Neuron (in vitro differentiated cells): ENCODE measurements around the gene GPR6.

Experiments
- H2AFZ ChIP-seq: one replicate; pipeline ENCODE4 v1.6.1; 2013; ENCODE audit warnings: low read depth, mild to moderate bottlenecking, inconsistent platforms, low read length, moderate library complexity
- H3K27me3 ChIP-seq: one replicate; pipeline ENCODE4 v1.6.1; 2013; ENCODE audit warnings: low read length; ENCODE audit not compliant: insufficient read depth
- H3K36me3 ChIP-seq: one replicate; pipeline ENCODE4 v1.6.1; 2013; ENCODE audit warnings: low read length; ENCODE audit not compliant: insufficient read depth
- H3K4me1 ChIP-seq: one replicate; pipeline ENCODE4 v1.6.1; 2013; ENCODE audit warnings: low read length; ENCODE audit not compliant: insufficient read depth
- H3K4me3 ChIP-seq: 2 replicates; pipeline ENCODE4 v1.5.1; 2013; ENCODE audit warnings: mild to moderate bottlenecking, low read length, moderate library complexity
- H3K9me3 ChIP-seq: one replicate; pipeline ENCODE4 v1.6.1; 2013; ENCODE audit warnings: low read length

GPR6 gene

GRCh38 chr6:109978174-109979032, at the start of gene GPR6:
TSS of gene GPR6 (plus strand) at chr6:109978311. CDS start at chr6:109979113, 802 bp downstream.
- Histone ChIP-seq H3K9me3 (no peaks in the 10 kb centered on the region), H3K36me3 (no peaks in the 10 kb centered on the region), H3K4me3 (peak within 1 kb of the TSS; percentile 41), H3K4me1 (peaks cover 3% of the 10 kb centered on the region), H3K27me3 (peaks cover 36% of the 10 kb centered on the region), H2AFZ (peak within 1 kb of the TSS; percentile 51)

- Histone ChIP-seq H3K36me3 (no peaks in the 10 kb centered on the region), H3K4me3 (no peak overlapping the region), H3K4me1 (no peaks in the 10 kb centered on the region), H3K9me3 (no peaks in the 10 kb centered on the region), H2AFZ (no peak overlapping the region), H3K27me3 (no peaks in the 10 kb centered on the region)
Observed at GRCh38 chr6:109934293-109934692, 43.8 kb upstream of the GPR6 start.

GRCh38 chr6:109939654-109940053, 38.5 kb upstream of the GPR6 start:
- Histone ChIP-seq H3K4me1 (no peaks in the 10 kb centered on the region), H3K36me3 (no peaks in the 10 kb centered on the region), H3K9me3 (no peaks in the 10 kb centered on the region), H2AFZ (no peak overlapping the region), H3K27me3 (peaks cover 2% of the 10 kb centered on the region), H3K4me3 (no peak overlapping the region)

GRCh38 chr6:109944448-109944847, 33.7 kb upstream of the GPR6 start:
- Histone ChIP-seq H2AFZ (no peak overlapping the region), H3K27me3 (peaks cover 2% of the 10 kb centered on the region), H3K36me3 (no peaks in the 10 kb centered on the region), H3K4me1 (no peaks in the 10 kb centered on the region), H3K9me3 (no peaks in the 10 kb centered on the region), H3K4me3 (no peak overlapping the region)

- Histone ChIP-seq H3K4me1 (no peaks in the 10 kb centered on the region), H2AFZ (no peak overlapping the region), H3K4me3 (no peak overlapping the region), H3K36me3 (no peaks in the 10 kb centered on the region), H3K9me3 (no peaks in the 10 kb centered on the region), H3K27me3 (peaks cover 2% of the 10 kb centered on the region)
Observed at GRCh38 chr6:109945091-109945490, 33.0 kb upstream of the GPR6 start.

- peaks cover 2% of the 10 kb centered on the region for H3K27me3 ChIP-seq
- no peaks in the 10 kb centered on the region for H3K36me3 ChIP-seq
- H3K4me1 ChIP-seq, result no peaks in the 10 kb centered on the region
- H3K9me3 ChIP-seq, result no peaks in the 10 kb centered on the region
- no peak overlapping the region for H2AFZ ChIP-seq
- no peak overlapping the region for H3K4me3 ChIP-seq
Observed at GRCh38 chr6:109946979-109947378, 31.1 kb upstream of the GPR6 start.

GRCh38 chr6:109949281-109950065, 28.6 kb upstream of the GPR6 start:
- no peak overlapping the region for H2AFZ ChIP-seq
- no peaks in the 10 kb centered on the region for H3K36me3 ChIP-seq
- H3K27me3 ChIP-seq, result no peaks in the 10 kb centered on the region
- H3K4me1 ChIP-seq, result no peaks in the 10 kb centered on the region
- H3K4me3 ChIP-seq, result no peak overlapping the region
- H3K9me3 ChIP-seq, result no peaks in the 10 kb centered on the region

GRCh38 chr6:109955491-109955890, 22.6 kb upstream of the GPR6 start:
- Histone ChIP-seq H3K36me3 (no peaks in the 10 kb centered on the region), H3K4me3 (no peak overlapping the region), H2AFZ (no peak overlapping the region), H3K27me3 (no peaks in the 10 kb centered on the region), H3K4me1 (no peaks in the 10 kb centered on the region), H3K9me3 (no peaks in the 10 kb centered on the region)

GRCh38 chr6:109958626-109959025, 19.5 kb upstream of the GPR6 start:
- Histone ChIP-seq H3K27me3 (peaks cover 2% of the 10 kb centered on the region), H3K4me1 (no peaks in the 10 kb centered on the region), H2AFZ (no peak overlapping the region), H3K4me3 (no peak overlapping the region), H3K9me3 (no peaks in the 10 kb centered on the region), H3K36me3 (no peaks in the 10 kb centered on the region)

GRCh38 chr6:109961611-109962041, 16.5 kb upstream of the GPR6 start:
- Histone ChIP-seq H3K4me1 (no peaks in the 10 kb centered on the region), H3K36me3 (no peaks in the 10 kb centered on the region), H2AFZ (no peak overlapping the region), H3K9me3 (no peaks in the 10 kb centered on the region), H3K27me3 (peaks cover 2% of the 10 kb centered on the region), H3K4me3 (no peak overlapping the region)

GRCh38 chr6:109962271-109962670, 15.8 kb upstream of the GPR6 start:
- Histone ChIP-seq H3K4me1 (no peaks in the 10 kb centered on the region), H2AFZ (no peak overlapping the region), H3K36me3 (no peaks in the 10 kb centered on the region), H3K9me3 (no peaks in the 10 kb centered on the region), H3K27me3 (peaks cover 2% of the 10 kb centered on the region), H3K4me3 (no peak overlapping the region)

GRCh38 chr6:109963598-109964170, 14.4 kb upstream of the GPR6 start:
- Histone ChIP-seq H3K36me3 (no peaks in the 10 kb centered on the region), H3K4me1 (no peaks in the 10 kb centered on the region), H3K9me3 (no peaks in the 10 kb centered on the region), H2AFZ (no peak overlapping the region), H3K27me3 (peaks cover 2% of the 10 kb centered on the region), H3K4me3 (no peak overlapping the region)

GRCh38 chr6:109964949-109965348, 13.2 kb upstream of the GPR6 start:
- Histone ChIP-seq H3K9me3 (no peaks in the 10 kb centered on the region), H2AFZ (no peak overlapping the region), H3K27me3 (peaks cover 4% of the 10 kb centered on the region), H3K4me3 (no peak overlapping the region), H3K36me3 (no peaks in the 10 kb centered on the region), H3K4me1 (no peaks in the 10 kb centered on the region)
